ACHN (cell line): ENCODE measurements around the gene ATG13.
"Not testable (repeated sequence)": the region's sequence is repeated elsewhere in the genome, so short reads cannot be mapped to it uniquely, and the experiment has no call there.

Experiments used
- DNase-seq: peaks from one replicate; pipeline ENCODE4 v3.0.0-alpha.2; 2015
- in situ Hi-C: cut with HindIII; loops from 2 replicates; pipeline ENCODE4 v1.10.0; 2017; ENCODE audit warnings: low sequenced_read_pairs, low pct_ligation_motif_present, low pct_unique_long_range_greater_than_20kb

ATG13 gene

DNA sequence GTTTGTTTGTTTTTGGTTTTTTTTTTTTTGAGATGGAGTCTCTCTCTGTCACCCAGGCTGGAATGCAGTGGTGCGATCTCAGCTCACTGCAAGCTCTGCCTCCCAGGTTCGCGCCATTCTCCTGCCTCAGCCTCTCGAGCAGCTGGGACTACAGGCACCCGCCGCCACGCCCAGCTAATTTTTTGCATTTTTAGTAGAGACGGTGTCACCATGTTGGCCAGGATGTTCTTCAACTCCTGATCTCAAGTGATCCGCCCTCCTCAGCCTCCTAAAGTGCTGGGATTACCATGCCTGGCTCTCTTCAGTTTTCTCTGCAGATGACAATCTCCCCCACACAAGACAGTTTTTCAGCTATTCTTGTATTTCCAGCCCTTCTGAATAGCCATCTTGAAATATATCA lies 92.0 kb downstream of the ATG13 start:
- DNase-seq, in situ Hi-C loops: not testable (repeated sequence)

DNA sequence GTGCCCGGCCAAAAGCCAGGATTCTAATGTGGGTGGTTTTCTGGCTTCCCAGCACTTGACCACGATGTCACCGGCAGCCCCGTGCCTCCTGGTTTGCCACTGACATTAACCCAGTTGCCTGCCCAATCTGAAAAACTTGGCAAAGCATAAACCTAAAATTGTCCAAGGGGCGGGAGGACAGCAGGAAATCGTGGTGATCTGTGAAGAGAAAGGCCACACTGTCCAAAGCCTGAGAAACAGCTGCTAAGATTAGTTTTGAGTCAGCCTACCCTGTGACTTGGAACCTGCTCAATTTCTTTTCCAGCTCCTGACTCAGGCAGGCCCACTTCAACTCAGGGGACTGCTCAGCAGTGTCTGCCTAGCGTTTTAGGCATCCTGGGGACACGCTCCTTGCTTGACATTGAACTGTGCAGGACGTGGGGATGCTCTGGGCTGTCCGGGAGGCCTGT lies 93.5 kb downstream of the ATG13 start:
- in situ Hi-C loops = no loop called here
- peak; percentile 92 for DNase-seq

DNA sequence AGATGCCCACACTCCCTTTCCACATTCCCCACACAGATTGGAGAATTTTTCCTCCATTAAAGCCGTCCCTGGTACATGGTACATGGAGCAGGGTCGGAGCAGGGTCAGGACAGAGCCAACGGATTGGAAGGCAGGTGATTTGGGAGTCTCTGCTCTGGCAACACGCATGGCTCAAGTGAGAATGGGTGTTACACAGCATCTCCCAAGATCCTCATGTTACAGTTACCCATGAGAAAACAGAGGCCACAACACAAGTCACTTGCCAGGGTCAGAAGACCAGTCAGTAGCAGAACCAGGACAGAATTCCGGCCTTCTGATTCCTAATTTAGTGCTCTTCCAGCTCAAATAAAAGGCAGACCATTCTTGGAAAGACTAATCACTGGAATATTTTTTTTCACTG lies 94.0 kb downstream of the ATG13 start:
- in situ Hi-C loops = no loop called here

DNA sequence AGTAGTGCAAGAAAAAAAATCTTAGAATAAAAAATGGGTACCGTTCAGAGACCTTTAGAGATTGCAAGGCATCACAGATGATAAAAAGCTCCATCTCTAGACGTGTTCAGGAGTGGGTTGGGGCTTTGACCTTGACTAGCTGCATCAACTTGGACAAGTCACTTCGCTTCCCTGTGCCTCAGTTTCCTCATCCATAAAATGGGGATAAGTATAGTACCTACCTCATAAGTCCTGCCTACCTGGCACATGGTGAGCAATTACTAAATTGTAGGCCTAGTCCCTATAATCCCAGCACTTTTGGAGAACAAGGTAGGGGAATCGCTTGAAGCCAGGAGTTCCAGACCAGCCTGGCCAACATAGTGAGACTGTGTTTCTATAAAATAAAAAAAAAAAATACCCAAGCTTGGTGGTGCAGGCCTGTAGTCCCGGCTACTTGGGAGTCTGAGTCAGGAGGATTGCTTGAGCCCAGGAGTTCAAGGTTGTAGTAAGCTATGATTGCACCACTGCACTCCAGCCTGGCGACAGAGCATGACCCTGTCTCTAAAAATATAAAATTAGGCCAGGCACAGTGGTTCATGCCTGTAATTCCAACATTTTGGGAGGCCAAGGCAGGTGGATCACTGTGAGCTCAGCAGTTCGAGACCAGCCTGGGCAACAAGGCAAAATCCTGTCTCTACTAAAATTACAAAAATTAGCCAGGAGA lies 95.7 kb downstream of the ATG13 start:
- in situ Hi-C loops = no loop called here
- DNase-seq = no peak

More for the DNA sequence above, 94.0 kb downstream of the ATG13 start:
- DNase-seq = no peak

DNA sequence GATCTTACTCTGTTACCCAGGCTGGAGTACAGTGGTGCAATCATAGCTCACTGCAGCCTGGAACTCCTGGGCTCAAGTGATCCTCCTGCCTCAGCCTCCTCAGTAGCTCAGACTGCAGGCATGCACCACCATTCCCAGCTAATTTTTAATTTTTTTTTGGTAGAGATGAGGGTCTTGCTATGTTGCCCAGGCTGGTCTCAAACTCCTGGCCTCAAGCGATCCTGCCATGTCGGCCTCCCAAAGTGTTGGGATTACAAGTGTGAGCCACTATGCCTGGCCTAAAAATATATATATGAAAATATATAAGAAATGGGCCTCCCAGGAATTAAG lies 100.4 kb downstream of the ATG13 start:
- in situ Hi-C loops, DNase-seq: not testable (repeated sequence)

DNA sequence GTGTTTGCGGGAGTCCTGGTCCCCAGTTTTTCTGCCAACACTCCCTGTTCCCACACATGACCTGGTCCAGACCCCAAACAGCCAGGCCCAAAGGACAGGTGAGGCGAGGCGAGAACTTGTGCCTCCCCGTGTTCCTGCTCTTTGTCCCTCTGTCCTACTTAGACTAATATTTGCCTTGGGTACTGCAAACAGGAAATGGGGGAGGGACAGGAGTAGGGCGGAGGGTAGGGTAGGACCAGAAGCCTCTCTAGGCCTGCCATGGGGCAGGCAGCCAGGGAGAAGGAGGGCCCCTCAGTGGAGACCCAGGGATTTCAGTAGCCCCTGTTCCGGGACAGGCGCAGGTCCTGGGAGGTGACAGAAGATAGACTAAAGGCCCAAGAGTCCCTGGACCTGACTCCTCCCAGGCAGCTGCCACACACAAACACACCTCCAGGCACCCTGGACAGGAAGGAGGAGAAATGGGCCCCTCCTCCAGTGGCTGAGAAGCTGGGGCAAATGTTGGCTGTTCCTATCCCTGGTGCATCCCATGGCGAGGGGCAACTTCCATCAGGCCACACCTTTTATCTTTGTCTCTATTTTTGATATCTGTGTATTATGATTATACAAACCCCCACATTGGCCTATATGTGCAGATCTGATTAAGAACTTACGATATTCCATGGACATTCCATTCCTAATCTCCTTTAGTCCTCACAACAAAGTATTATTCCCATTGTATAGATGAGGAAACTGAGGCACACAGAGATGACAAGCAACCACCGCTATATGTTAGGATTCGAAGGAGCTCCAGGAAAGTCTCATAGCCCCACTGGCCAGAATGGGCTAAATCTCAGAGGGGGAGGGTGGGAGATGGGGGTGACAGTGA lies 101.0 kb downstream of the ATG13 start:
- in situ Hi-C loops = no loop called here
- DNase-seq = peak; percentile 44

DNA sequence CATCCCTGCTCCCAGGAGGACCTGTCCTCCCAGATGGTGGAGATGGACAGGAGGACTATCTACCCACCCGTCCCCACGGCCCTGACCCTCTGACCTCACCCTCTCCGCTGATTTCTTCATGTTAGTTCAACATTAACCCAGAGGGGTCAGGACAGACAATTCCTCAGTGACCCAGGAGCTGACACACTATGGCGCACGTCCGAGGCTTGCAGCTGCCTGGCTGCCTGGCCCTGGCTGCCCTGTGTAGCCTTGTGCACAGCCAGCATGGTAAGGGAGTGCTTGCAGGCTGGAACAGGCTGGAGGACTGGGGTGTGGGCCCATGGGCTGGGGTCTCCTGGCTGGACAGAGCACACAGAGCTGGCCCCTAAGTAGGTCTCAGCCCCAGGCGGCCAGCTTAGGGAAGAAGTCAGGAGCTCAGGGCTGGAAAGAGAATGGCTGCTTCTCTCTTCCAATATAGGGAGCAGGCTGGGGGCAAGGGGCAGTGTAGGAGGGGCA lies 101.7 kb downstream of the ATG13 start, which contains the start of gene F2:
Gene F2, plus strand, starts transcription at position 166 of the 495 bp plus-strand sequence. Its CDS starts 23 bp downstream, at position 189.
- in situ Hi-C loops = no loop called here

DNA sequence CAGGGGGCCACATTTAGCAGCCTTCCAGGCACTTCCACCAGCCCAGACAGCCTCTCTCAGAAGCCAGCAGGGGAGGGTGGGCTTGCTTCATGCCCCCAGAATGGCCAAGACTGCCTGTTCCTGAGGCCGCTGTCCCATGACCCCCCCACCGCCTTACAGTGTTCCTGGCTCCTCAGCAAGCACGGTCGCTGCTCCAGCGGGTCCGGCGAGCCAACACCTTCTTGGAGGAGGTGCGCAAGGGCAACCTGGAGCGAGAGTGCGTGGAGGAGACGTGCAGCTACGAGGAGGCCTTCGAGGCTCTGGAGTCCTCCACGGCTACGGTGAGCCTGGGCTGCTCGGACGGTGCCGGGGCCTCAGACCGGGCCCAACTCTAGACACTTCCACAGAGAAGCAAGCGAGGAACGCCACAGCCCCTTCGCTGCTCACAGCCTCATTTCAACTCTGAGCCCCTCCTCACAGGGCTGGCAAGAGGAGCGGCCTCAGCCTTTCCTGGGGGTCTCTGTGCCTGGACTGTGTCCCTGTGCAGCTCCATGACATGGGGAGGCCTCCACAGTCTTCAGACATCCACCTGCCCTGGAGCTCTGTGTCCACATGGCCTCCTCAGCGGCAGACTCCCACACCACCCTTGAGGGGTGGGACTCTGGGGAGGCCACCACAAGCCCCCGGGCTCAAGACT lies 102.3 kb downstream of the ATG13 start:
- in situ Hi-C loops = no loop called here
- DNase-seq = no peak

More for the DNA sequence above, 101.7 kb downstream of the ATG13 start, which contains the start of gene F2:
- DNase-seq = no peak

DNA sequence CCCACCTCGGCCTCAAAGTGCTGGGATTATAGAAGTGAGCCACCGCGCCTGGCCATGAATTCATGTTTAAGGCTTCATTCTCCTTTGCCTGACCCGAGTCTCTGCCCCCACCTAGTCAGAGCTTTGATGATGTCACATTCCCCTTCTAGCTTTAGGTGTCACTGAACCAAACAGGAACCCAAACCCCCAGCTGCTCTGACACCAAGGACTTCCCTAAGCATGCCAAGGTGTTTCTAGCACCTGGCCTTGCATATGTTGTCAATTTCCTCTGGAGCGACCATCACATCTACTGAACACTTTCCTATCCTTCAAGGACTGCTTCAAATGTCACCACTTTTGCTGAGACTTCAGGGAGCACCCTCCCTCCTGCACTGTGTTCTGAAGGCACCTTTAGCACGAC lies 103.9 kb downstream of the ATG13 start:
- in situ Hi-C loops = no loop called here

DNA sequence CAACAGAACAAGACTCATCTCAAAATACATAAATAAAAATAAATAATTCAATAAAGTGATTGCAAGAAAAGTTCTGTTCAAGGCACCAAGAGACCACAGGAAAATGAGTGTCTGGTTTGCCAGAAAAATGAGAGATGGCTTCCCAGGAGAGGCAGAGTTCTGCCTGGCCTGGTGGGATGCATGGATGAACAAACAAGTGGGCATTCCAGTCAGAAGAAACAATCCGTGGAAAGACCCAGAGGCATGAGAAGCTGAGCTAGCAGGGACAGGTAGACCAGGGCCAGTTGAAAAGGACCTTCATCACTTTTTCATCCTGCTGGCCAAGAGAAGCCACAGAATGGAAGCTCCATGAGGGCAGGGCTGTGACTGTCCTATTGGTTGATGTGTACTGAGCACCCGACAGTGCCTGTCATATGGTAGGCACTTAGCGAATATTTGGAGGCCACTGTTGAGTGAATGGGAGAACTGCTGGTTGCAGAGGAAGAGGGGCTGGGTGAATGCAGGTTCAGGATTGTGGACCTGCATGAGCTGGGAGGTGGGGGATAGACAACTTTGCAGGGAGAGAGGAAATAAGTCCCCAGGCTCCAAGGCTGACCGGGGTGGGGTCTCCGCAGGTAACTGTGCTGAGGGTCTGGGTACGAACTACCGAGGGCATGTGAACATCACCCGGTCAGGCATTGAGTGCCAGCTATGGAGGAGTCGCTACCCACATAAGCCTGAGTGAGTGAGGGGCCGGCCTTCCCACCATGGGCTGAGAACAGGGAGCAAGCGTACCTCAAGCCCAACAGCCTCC lies 105.4 kb downstream of the ATG13 start:
- no peak for DNase-seq
- in situ Hi-C loops = no loop called here

More for the DNA sequence above, 103.9 kb downstream of the ATG13 start:
- DNase-seq = no peak

DNA sequence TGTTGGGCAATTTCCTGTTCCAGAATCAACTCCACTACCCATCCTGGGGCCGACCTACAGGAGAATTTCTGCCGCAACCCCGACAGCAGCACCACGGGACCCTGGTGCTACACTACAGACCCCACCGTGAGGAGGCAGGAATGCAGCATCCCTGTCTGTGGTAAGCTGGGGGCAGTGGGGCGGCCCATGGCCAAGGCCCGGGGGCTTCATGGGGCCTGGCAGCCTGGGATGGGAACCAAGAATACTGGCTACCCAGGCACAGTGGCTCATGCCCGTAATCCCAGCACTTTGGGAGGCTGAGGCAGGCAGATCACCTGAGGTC lies 106.0 kb downstream of the ATG13 start:
- in situ Hi-C loops = no loop called here
- DNase-seq = no peak

DNA sequence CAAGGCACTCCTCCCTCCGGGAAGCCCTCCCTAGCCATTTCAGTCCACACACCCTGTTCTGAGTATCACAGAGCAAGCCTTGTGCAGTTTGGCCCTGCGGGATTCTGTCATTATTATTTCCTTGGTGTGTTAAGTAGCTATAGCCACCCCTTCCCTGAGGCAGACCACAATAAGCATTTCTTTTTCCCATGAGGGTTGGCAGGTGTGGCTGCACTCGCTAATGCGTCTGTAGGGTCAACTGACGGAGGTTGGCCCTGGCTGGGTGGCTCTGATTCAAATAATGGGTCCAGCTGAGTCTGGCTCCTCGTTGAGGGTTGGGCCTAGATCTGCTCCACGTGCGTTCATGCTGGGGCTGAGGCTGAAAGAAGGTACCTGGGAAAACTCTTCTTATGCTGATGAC lies 106.7 kb downstream of the ATG13 start:
- no peak for DNase-seq
- in situ Hi-C loops = no loop called here
